K562 (cell line): Measurements from ENCODE around the gene MARS1. TPM values are rescaled to one million over a fixed set of nuclear protein-coding genes. Genes with fewer than 3 reads are reported as not detected.

Source experiments
- ADNP ChIP-seq: fragments of 200-800 bp; sonication (Bioruptor generic); IDR thresholded peaks from 2 replicates; pipeline ENCODE4 v1.6.1; 2016; ENCODE audit warnings: missing genetic modification characterization, missing compliant biosample characterization
- AFF4 ChIP-seq: sonication (generic); formaldehyde crosslinking; IDR thresholded peaks from 2 replicates; pipeline ENCODE4 v1.8.0; 2023; ENCODE audit warnings: mild to moderate bottlenecking, missing genetic modification reagents
- CBFA2T2 ChIP-seq: fragments of 450-650 bp; conservative IDR thresholded peaks from 2 replicates; pipeline ENCODE4 v1.6.1; 2017; ENCODE audit warnings: mild to moderate bottlenecking
- FOXA1 ChIP-seq: fragments of 450-650 bp; IDR thresholded peaks from 2 replicates; pipeline ENCODE4 v1.6.1; 2016; ENCODE audit warnings: mild to moderate bottlenecking, borderline replicate concordance
- MYC ChIP-seq, 2 experiments: fragments of 250-450 bp in 1 of 2; sonication (Bioruptor Pico) in 1 of 2; IDR thresholded peaks; 2 replicates each; pipeline versions ENCODE4 v1.5.1 to v1.6.1; 2012 to 2021; ENCODE audit warnings: low read depth in 2 of 2, borderline replicate concordance in 1 of 2, improper control_type of control experiment in 1 of 2, low read length in 1 of 2, mild to moderate bottlenecking in 1 of 2, moderate library complexity in 1 of 2
- NR2C2 ChIP-seq, 2 experiments: fragments of 200-800 bp in 1 of 2; sonication (Bioruptor generic) in 1 of 2; sonication (generic) in 1 of 2; formaldehyde crosslinking in 1 of 2; IDR thresholded peaks; 2 replicates each; pipeline versions ENCODE4 v1.6.1 to v1.8.0; 2016 to 2022; ENCODE audit warnings: mild to moderate bottlenecking in 1 of 2, missing compliant biosample characterization in 1 of 2, missing genetic modification characterization in 1 of 2, missing genetic modification reagents in 1 of 2
- RREB1 ChIP-seq: fragments of 250-450 bp; sonication (Bioruptor Pico); IDR thresholded peaks from 2 replicates; pipeline ENCODE4 v1.4.0; 2020
- SMARCB1 ChIP-seq: IDR thresholded peaks from 2 replicates; pipeline ENCODE4 v1.6.1; 2011; ENCODE audit warnings: improper control_type of control experiment, low read depth; ENCODE audit not compliant: insufficient read length
- SMARCC2 ChIP-seq: fragments of 450-650 bp; IDR thresholded peaks from 2 replicates; pipeline ENCODE4 v1.6.1; 2017; ENCODE audit warnings: antibody characterized with exemption, moderate library complexity, mild to moderate bottlenecking, low read depth
- ZNF511 ChIP-seq: sonication (generic); formaldehyde crosslinking; IDR thresholded peaks from 2 replicates; pipeline ENCODE4 v1.8.0; 2022; ENCODE audit warnings: mild to moderate bottlenecking, missing genetic modification reagents
- ZNF644 ChIP-seq: fragments of 200-800 bp; sonication (Bioruptor generic); IDR thresholded peaks from 2 replicates; pipeline ENCODE4 v1.6.1; 2016; ENCODE audit warnings: low read depth, missing genetic modification characterization, missing compliant biosample characterization
- polyA plus RNA-seq, 8 experiments: library from polyadenylated mRNA; depleted of rRNA in 4 of 8; stranded (reverse) in 5 of 8; unstranded in 3 of 8; fragments of >200 nt; fragmentation: Nextera tagmentation in 2 of 8; fragmentation: Illumina TruSeq in 1 of 8; extraction: Ambion mirVana in 2 of 8; extraction: Trizol in 1 of 8; gene quantifications; 2 replicates each; pipeline versions ENCODE4 v1.2.1 to v1.2.3, GENCODE V29; 2011 to 2014; ENCODE audit warnings: inconsistent platforms in 1 of 8, missing spikeins in 1 of 8
- total RNA-seq, 7 experiments: library from RNA; depleted of rRNA in 6 of 7; stranded (reverse); fragments of >200 nt in 6 of 7; fragmentation: Illumina TruSeq in 2 of 7; extraction: Trizol in 2 of 7; gene quantifications; 2 replicates each; pipeline versions ENCODE4 v1.2.1 to v1.2.3, GENCODE V29; 2011 to 2021; ENCODE audit warnings: low replicate concordance in 1 of 7
- TF ChIP-seq, protein P1 (sequence below): fragments of 250-450 bp; sonication (Bioruptor Pico); IDR thresholded peaks from 2 replicates; pipeline ENCODE4 v1.5.0; 2021; ENCODE audit warnings: mild to moderate bottlenecking, borderline replicate concordance

Gene MARS1
- total and polyA plus RNA-seq, 9 of the 15 experiments (the other 6 are each of a cell fraction or from before 2014, with no cell fraction given) = 117 to 382 (median 220) TPM

GRCh38 chr12:57520053-57520818 lies 32.4 kb downstream of the MARS1 start, which contains the start of gene DDIT3 (continued):
- TF ChIP-seq, protein P1, sequence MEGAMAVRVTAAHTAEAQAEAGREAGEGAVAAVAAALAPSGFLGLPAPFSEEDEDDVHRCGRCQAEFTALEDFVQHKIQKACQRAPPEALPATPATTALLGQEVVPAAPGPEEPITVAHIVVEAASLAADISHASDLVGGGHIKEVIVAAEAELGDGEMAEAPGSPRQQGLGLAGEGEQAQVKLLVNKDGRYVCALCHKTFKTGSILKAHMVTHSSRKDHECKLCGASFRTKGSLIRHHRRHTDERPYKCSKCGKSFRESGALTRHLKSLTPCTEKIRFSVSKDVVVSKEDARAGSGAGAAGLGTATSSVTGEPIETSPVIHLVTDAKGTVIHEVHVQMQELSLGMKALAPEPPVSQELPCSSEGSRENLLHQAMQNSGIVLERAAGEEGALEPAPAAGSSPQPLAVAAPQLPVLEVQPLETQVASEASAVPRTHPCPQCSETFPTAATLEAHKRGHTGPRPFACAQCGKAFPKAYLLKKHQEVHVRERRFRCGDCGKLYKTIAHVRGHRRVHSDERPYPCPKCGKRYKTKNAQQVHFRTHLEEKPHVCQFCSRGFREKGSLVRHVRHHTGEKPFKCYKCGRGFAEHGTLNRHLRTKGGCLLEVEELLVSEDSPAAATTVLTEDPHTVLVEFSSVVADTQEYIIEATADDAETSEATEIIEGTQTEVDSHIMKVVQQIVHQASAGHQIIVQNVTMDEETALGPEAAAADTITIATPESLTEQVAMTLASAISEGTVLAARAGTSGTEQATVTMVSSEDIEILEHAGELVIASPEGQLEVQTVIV (CRISPR knock-in tag) = no peak
- TF ChIP-seq ZNF644 (tag) (no peak), MYC (IDR thresholded peaks at IDR 0.05; ENCODE audit: low read depth, low read length) (peak; percentile 94), MYC (CRISPR knock-in tag; IDR thresholded peaks at IDR 0.05; ENCODE audit: borderline replicate concordance, low read depth) (peak; percentile 43; the same call in 1 of the 2 replicates), SMARCC2 (no peak), NR2C2 (CRISPR knock-in tag; IDR thresholded peaks at IDR 0.05) (peak; percentile 83), NR2C2 (tag; IDR thresholded peaks at IDR 0.05) (peak; percentile 90), ADNP (tag) (no peak), ZNF511 (CRISPR knock-in tag) (peak; percentile 75; the same call in 1 of the 2 replicates), FOXA1 (no peak), RREB1 (CRISPR knock-in tag) (peak; percentile 64; the same call in 1 of the 2 replicates), AFF4 (peak; percentile 99), SMARCB1 (no peak), CBFA2T2 (no peak; the same call in 1 of the 2 replicates)
